GM18868 (cell line): ENCODE measurements around the gene CLEC18C.
"Not testable (repeated sequence)": the region's sequence is repeated elsewhere in the genome, so short reads cannot be mapped to it uniquely, and the experiment has no call there.

Source experiments
- ATAC-seq: cut with Tn5 transposase; IDR thresholded peaks from one replicate; pipeline ENCODE4 v1.9.1; 2021; ENCODE audit warnings: mild to moderate bottlenecking, moderate library complexity; ENCODE audit not compliant: unreplicated experiment

Gene CLEC18C

GRCh38 chr16:70158261-70158939 lies 15.2 kb upstream of the CLEC18C start:
- ATAC-seq: no peak

DNA sequence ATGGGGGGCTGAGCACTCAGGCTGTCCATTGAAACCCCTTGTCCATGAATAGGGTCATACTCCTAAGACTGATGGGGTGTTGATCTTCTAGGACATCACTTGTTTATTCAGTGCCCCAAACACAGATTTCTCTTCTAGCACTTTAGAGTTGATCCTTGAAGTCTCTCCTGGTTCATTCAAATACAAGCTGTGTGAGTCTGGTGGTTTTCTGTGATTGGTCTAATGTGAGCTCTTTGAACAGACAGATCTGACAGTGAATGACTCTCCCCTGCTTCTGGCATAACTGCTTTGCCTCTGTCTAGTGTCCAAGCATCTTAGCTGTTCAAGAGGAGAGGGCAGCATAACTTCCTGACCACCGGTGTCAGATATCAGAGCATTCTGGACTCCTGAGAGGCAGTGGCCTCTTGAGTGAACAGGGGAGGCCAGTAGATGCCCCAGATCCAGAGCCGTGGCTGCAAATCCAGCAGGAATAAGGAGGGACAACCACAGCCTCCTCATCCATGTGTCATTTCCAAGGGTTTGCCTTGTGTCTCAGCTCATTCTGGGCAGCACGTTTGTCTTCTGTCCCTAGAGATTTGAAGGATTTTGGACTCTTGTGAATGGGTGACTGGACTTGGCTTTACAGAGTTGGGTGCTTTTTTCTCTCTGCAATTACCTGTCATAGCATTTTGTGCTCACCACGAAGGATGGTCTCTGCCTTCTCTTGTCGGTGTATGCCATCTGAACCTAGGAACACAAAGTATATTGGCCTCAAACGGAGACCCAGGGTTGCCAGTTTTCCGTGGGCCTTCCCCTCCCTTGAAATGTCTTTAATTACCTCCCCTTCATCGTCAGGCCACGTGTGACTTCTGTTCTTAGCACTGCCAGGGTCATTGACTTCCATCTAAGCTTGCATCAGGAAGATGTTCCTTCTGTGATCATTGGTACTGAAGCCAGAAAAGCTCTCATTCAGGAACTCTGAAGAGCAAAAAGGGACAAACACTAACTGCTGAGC lies 13.9 kb upstream of the CLEC18C start:
- no peak for ATAC-seq

DNA sequence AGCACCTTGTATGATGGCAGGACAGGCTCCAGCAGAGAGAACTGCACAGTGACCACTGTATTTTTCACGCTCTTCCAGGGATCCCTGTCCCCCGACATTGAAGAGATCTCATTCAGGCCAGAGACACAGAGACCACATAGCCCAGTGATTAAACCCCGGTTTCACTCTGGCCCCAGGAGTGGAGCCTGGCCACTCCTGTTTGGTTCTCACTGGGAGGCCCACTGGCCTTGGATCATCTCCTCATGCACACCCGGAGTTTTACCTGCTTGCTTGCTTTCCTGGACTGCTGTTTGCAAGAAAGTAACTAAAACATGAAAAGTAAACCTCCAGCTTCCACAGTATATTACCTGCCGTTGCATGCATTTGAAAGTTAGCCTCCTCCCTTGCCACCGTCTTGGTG lies 13.2 kb upstream of the CLEC18C start:
- ATAC-seq: no peak

DNA sequence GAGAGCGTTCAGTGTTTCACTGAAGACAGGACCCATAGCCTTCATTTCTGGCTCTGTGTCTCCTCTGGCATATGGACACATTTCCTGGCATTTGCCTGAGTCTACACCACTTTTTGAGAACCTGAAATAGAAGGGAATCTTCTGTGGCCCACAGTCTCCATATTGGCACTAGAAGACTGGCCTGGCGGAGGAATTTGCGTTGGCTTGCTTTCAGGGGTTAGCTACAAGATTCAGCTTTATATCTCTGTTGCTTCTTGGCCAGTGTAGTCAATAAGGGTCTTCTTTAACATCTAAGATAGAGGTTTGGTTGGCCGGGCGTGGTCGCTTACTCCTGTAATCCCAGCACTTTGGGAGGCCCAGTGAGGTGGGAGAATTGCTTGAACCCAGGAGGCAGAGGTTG lies 12.8 kb upstream of the CLEC18C start:
- ATAC-seq: no peak

- no peak for ATAC-seq
These were observed 12.2 kb upstream of the CLEC18C start for GRCh38 chr16:70161350-70161749.

DNA sequence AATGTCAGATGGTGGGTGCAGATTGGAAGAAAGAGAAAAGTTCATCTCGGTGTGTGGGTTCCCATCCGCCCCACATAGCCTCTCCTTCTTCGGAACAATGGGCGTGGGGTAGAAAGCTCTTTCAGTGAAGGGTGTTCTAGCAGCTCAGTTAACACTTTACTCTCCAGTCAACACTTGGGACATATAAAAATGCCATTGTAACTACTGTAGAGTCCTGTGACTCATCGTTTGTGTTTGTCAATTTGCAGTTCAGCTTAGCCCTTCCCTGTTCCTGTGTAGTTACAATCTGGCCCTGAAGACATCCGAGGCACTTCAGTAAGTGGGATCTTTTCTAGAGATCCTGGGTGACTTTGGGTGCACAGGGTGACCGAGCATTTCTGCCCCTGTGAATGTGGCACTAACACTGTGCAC lies 11.5 kb upstream of the CLEC18C start:
- no peak for ATAC-seq

GRCh38 chr16:70163596-70163995 lies 10.0 kb upstream of the CLEC18C start:
- no peak for ATAC-seq

DNA sequence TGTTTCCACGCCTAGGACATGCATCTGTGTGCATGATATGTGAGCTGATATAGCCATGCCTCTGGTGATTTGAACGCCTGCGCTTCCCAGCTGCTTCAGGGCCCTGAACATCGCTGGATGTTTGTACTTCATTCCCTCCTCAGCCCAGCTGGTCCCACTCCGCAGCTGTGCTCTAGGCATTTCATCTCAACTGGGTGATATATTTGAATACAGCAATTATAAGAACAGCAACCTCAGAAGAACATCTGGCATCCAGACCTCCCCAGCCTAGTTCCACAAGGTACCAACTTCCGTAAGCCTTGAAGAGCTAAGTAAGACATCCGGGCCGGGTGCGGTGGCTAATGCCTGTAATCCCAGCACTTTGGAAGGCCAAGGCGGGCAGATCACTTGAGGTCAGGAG lies 6.9 kb upstream of the CLEC18C start:
- ATAC-seq: not testable (repeated sequence)

GRCh38 chr16:70173916-70174315 lies 329 bp downstream of the CLEC18C start:
- ATAC-seq: not testable (repeated sequence)

- not testable (repeated sequence) for ATAC-seq
These were observed 873 bp downstream of the CLEC18C start for GRCh38 chr16:70174387-70174932.

- ATAC-seq: not testable (repeated sequence)
These were observed 14.4 kb downstream of the CLEC18C start for GRCh38 chr16:70187858-70188607.

- not testable (repeated sequence) for ATAC-seq
These were observed 15.0 kb downstream of the CLEC18C start for GRCh38 chr16:70188608-70188915.

DNA sequence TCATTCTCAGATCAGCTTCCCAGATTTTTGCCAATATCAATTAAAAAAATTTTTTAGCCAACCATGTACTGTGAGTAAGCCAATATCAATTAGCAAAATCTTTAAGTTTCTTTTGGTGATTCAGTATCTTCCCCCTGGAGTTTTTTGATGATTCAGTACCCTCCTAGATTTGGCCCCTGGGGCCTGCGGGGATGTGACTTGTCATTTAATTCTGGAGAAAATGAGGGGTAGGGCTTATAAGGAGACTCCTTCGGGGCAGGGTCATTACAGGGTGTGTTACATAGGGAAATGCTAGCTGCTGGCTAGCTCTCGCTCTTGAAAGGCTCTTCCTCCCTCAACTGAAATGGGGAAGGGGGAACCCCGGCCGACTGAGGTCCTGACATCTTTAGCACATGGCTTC lies 17.0 kb downstream of the CLEC18C start:
- not testable (repeated sequence) for ATAC-seq

DNA sequence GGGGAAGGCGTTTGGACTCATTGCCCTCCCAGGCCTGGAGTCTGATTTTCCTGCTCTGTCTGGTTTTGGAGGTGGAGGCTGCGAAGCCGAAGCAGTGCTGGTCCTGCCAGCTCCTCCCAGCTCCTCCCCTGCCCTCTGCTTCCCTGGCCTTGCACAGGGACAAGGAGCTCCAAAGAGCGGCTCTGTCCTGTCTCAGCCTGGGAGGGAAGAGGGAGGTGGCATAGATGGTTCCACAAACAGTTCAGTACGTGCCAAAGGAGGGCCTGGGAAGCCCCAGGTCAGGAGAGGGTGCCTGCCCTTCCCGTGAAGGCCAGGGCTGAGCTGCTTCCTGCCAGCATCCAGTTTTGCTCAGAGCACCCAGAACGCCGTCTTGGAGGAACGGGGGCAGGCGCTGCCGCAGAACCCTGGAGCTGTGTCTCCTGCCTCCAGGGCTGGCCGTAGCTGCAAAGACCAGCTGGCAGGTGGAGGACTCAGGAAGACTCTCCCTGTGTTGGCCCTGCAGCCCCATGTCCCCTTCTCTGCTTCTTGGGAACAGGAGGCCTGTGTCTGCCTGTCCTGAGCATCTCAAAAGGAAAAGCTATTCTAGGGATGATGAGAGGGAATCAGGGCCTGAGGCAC lies 23.2 kb downstream of the CLEC18C start:
- ATAC-seq: not testable (repeated sequence)

- not testable (repeated sequence) for ATAC-seq
These were observed 24.0 kb downstream of the CLEC18C start for GRCh38 chr16:70197611-70198010.

GRCh38 chr16:70198230-70198629 lies 24.6 kb downstream of the CLEC18C start:
- not testable (repeated sequence) for ATAC-seq

DNA sequence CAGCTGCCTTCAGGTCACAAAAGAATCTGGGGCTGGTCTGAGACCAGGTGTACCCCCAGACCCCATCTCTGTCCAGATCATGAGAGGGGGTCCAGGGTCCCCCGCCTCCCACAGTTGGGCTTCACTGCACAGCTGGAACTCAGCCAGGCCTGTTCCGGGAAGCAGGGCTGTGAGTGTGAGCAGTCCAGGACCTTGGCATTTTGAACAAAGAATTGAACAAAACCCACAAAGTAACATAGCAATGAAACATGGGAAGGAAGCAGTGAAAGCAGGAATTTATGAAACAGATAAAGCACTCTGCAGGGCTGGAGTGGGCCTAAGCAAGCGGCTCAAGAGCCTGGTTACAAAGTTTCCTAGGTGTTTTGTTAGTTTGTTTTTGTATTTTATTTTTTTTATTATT lies 25.1 kb downstream of the CLEC18C start:
- not testable (repeated sequence) for ATAC-seq

- ATAC-seq: not testable (repeated sequence)
These were observed 25.6 kb downstream of the CLEC18C start for GRCh38 chr16:70199170-70199569.

- not testable (repeated sequence) for ATAC-seq
These were observed 26.5 kb downstream of the CLEC18C start for GRCh38 chr16:70200063-70200462.

- ATAC-seq: not testable (repeated sequence)
These were observed 29.9 kb downstream of the CLEC18C start for GRCh38 chr16:70203508-70203907.
